ENCODE data around the gene TLR8.
"Not testable (repeated sequence)": the region's sequence is repeated elsewhere in the genome, so short reads cannot be mapped to it uniquely, and the experiment has no call there.

Gene TLR8

DNA sequence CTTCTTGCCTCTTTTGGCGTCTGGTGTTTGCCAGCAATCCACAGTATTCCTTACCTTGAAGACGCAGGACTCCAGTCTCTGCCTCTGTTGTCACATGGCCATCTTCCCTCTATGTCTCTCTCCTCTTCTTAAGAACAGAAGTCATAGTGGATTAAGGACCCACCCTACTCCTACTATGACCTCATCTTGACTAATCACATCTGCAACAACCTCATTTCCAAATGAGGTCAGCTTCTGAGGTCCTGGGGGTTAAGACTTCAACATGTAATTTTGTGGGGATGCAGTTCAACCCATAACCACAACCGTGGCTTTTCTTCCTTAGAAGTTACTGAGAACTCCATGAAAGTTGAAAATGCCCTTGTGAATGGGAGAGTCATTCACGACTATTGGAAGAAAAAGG is 23.3 kb downstream of the TLR8 start:
- no peak overlapping the region for H3K27ac ChIP-seq

GRCh38 chrX:12930150-12930549 is 23.7 kb downstream of the TLR8 start:
- H3K27ac ChIP-seq, result no peak overlapping the region
- TF ChIP-seq, protein P1, sequence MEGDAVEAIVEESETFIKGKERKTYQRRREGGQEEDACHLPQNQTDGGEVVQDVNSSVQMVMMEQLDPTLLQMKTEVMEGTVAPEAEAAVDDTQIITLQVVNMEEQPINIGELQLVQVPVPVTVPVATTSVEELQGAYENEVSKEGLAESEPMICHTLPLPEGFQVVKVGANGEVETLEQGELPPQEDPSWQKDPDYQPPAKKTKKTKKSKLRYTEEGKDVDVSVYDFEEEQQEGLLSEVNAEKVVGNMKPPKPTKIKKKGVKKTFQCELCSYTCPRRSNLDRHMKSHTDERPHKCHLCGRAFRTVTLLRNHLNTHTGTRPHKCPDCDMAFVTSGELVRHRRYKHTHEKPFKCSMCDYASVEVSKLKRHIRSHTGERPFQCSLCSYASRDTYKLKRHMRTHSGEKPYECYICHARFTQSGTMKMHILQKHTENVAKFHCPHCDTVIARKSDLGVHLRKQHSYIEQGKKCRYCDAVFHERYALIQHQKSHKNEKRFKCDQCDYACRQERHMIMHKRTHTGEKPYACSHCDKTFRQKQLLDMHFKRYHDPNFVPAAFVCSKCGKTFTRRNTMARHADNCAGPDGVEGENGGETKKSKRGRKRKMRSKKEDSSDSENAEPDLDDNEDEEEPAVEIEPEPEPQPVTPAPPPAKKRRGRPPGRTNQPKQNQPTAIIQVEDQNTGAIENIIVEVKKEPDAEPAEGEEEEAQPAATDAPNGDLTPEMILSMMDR (IDR thresholded peaks at IDR 0.05), result no peak
- no peak for TF ChIP-seq ZFX (IDR thresholded peaks at IDR 0.05; ENCODE audit: borderline replicate concordance)

More for the DNA sequence above, 23.3 kb downstream of the TLR8 start:
- TF ChIP-seq, protein P1 (IDR thresholded peaks at IDR 0.05), result no peak
- no peak for TF ChIP-seq ZFX (IDR thresholded peaks at IDR 0.05; ENCODE audit: borderline replicate concordance)

- no peak overlapping the region for H3K27ac ChIP-seq
- no peak for TF ChIP-seq ZFX (IDR thresholded peaks at IDR 0.05; ENCODE audit: borderline replicate concordance)
- TF ChIP-seq, protein P1 (IDR thresholded peaks at IDR 0.05), result no peak
Observed at GRCh38 chrX:12932244-12932643, 25.8 kb downstream of the TLR8 start.

DNA sequence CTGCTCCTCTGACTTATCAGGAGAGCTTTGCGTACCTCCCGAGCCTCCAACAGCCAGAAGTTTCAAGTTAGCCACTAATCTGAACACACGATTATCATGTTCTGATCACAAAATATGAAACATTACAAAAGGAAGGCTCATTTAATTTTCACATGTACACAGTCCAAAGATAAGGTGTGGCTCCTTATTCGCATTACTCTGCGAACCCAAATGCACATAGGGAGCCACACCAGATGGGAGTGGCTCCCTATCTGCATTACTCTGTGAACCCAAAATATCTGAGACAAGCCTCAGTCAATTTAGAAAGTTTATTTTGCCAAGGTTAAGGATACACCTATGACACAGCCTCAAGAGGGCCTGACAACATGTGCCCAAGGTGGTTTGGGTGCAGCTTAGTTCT is 28.4 kb downstream of the TLR8 start:
- no peak for TF ChIP-seq ZFX (IDR thresholded peaks at IDR 0.05; ENCODE audit: borderline replicate concordance)
- TF ChIP-seq, protein P1 (IDR thresholded peaks at IDR 0.05), result no peak

DNA sequence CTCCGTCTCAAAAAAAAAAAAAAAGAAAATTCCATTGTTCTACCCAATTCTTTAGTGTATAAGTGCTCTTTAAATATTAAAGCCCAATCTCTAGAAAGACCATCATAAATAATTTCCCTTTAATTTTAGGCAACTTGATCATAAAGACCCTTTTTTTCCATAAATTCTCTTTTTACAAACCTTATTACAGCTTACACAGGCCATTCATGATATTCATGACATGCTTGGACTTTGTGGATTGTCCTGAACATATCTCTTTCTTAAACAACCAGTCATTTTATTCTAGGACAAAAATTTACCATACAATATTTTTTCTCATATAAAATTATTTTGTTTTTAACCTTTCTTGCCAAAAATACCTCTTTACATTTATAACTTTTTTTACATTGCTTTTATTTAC is 30.5 kb downstream of the TLR8 start:
- H3K27ac ChIP-seq, result no peak overlapping the region
- TF ChIP-seq, protein P1 (IDR thresholded peaks at IDR 0.05), result no peak
- TF ChIP-seq ZFX (IDR thresholded peaks at IDR 0.05; ENCODE audit: borderline replicate concordance), result no peak

More for the DNA sequence above, 28.4 kb downstream of the TLR8 start:
- no peak overlapping the region for H3K27ac ChIP-seq

GRCh38 chrX:12940471-12940870 is 34.1 kb downstream of the TLR8 start:
- H3K27ac ChIP-seq, result not testable (repeated sequence)

DNA sequence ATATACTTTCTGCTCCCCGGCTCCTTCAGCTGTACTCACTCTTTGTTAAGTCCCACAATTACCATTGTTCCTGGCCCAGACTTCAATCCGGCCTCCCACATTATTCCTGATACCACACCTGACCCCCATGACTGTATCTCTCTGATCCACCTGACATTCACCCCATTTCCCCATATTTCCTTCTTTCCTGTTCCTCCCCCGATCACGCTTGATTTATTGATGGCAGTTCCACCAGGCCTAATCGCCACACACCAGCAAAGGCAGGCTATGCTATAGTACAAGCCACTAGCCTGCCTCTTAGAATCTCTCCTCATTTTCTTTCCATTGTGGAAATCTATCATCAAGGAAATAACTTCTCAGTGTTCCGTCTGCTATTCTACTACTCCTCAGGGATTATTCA is 37.2 kb downstream of the TLR8 start:
- H3K27ac ChIP-seq, result not testable (repeated sequence)

- not testable (repeated sequence) for H3K27ac ChIP-seq
Observed at GRCh38 chrX:12944452-12944851, 38.0 kb downstream of the TLR8 start.

- TF ChIP-seq ZFX (IDR thresholded peaks at IDR 0.05; ENCODE audit: borderline replicate concordance), result no peak
- TF ChIP-seq, protein P1 (IDR thresholded peaks at IDR 0.05), result no peak
- H3K27ac ChIP-seq, result no peak overlapping the region
Observed at GRCh38 chrX:12945494-12945893, 39.1 kb downstream of the TLR8 start.
